ENCODE data around the gene TLL1.

- no peak for TF ChIP-seq POLR2A (IDR thresholded peaks at IDR 0.05; ENCODE audit: low read depth, low read length)
- no peak for TF ChIP-seq POLR2AphosphoS5 (IDR thresholded peaks at IDR 0.05; ENCODE audit: low read depth, low read length)
- no peak for TF ChIP-seq TAF1 (IDR thresholded peaks at IDR 0.05; ENCODE audit: borderline replicate concordance, low read depth, low read length)
These were observed 191.7 kb downstream of the TLL1 start for GRCh38 chr4:166064721-166065120.
